ENCODE data around the gene EVC2.

Gene EVC2

GRCh38 chr4:5711479-5712184, 3.3 kb upstream of the EVC2 start:
- DNase-seq: no peak

GRCh38 chr4:5710961-5711478, 2.7 kb upstream of the EVC2 start, which contains the start of gene EVC:
Gene EVC (plus strand): TSS chr4:5711201. CDS start chr4:5711381, 180 bp downstream.
- DNase-seq: peak; percentile 1

GRCh38 chr4:5710065-5710960, 2.0 kb upstream of the EVC2 start:
- DNase-seq: peak; percentile 4

GRCh38 chr4:5709207-5709575, 832 bp upstream of the EVC2 start:
- no peak for DNase-seq

- DNase-seq: no peak
These were observed 446 bp downstream of the EVC2 start for GRCh38 chr4:5707778-5708448.

- no peak for DNase-seq
These were observed 993 bp downstream of the EVC2 start for GRCh38 chr4:5707366-5707765.

- DNase-seq: no peak
These were observed 1.7 kb downstream of the EVC2 start for GRCh38 chr4:5706486-5707290.

GRCh38 chr4:5705647-5706320, 2.6 kb downstream of the EVC2 start:
- DNase-seq: no peak

GRCh38 chr4:5704276-5704675, 4.1 kb downstream of the EVC2 start:
- DNase-seq: no peak

- DNase-seq: no peak
These were observed 4.5 kb downstream of the EVC2 start for GRCh38 chr4:5703831-5704230.

- DNase-seq: no peak
These were observed 6.4 kb downstream of the EVC2 start for GRCh38 chr4:5701971-5702370.

- DNase-seq: no peak
These were observed 7.9 kb downstream of the EVC2 start for GRCh38 chr4:5700459-5700858.

GRCh38 chr4:5696341-5696740, 12.0 kb downstream of the EVC2 start:
- no peak for DNase-seq

GRCh38 chr4:5693871-5694270, 14.5 kb downstream of the EVC2 start:
- DNase-seq: no peak

GRCh38 chr4:5691491-5692132, 16.7 kb downstream of the EVC2 start:
- no peak for DNase-seq

GRCh38 chr4:5689065-5689464, 19.3 kb downstream of the EVC2 start:
- DNase-seq: no peak

GRCh38 chr4:5686338-5686737, 22.0 kb downstream of the EVC2 start:
- DNase-seq: no peak

GRCh38 chr4:5685296-5685695, 23.1 kb downstream of the EVC2 start:
- DNase-seq: no peak

- DNase-seq: peak; percentile 2
These were observed 24.8 kb downstream of the EVC2 start for GRCh38 chr4:5683566-5683965.

- DNase-seq: no peak
These were observed 29.4 kb downstream of the EVC2 start for GRCh38 chr4:5678977-5679376.

GRCh38 chr4:5676763-5677162, 31.6 kb downstream of the EVC2 start:
- no peak for DNase-seq
